Measurements from ENCODE around the gene RAET1E. TPM values are rescaled to one million over a fixed set of nuclear protein-coding genes. Genes with fewer than 3 reads are reported as not detected.

The RAET1E gene
- total and polyA plus RNA-seq, 2 experiments from 2014 or later, result not detected

- H3K27ac ChIP-seq (ENCODE audit: low read depth), result no peak overlapping the region
Observed at GRCh38 chr6:149905911-149906371, 8.0 kb upstream of the RAET1E start.

More at GRCh38 chr6:149905911-149906371, 8.0 kb upstream of the RAET1E start:
- Histone ChIP-seq H3K27me3 (ENCODE audit: insufficient read depth) (no peaks in the 10 kb centered on the region), H3F3A (replicated peaks; ENCODE audit: low read depth) (no peaks in the 10 kb centered on the region), H3K4me2 (no peak overlapping the region), H3K4me1 (ENCODE audit: insufficient read depth) (no peaks in the 10 kb centered on the region), H2AFZ (no peak overlapping the region), H3K4me3 (no peak overlapping the region), H3K36me3 (ENCODE audit: insufficient read depth) (no peaks in the 10 kb centered on the region; the same call in 1 of the 2 replicates), H3K9me2 (ENCODE audit: insufficient read depth) (no peaks in the 10 kb centered on the region), H4K20me1 (replicated peaks; ENCODE audit: insufficient read depth) (no peaks in the 10 kb centered on the region), H3K79me2 (replicated peaks; ENCODE audit: insufficient read depth) (no peaks in the 10 kb centered on the region)
- H3K27ac Mint-ChIP-seq, result no peak overlapping the region
- no peaks in the 10 kb centered on the region; the same call in 2 of the 3 replicates for H3K4me1 Mint-ChIP-seq
- H3K4me3 Mint-ChIP-seq, result no peak overlapping the region
- TF ChIP-seq, protein P1, sequence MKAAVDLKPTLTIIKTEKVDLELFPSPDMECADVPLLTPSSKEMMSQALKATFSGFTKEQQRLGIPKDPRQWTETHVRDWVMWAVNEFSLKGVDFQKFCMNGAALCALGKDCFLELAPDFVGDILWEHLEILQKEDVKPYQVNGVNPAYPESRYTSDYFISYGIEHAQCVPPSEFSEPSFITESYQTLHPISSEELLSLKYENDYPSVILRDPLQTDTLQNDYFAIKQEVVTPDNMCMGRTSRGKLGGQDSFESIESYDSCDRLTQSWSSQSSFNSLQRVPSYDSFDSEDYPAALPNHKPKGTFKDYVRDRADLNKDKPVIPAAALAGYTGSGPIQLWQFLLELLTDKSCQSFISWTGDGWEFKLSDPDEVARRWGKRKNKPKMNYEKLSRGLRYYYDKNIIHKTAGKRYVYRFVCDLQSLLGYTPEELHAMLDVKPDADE (IDR thresholded peaks at IDR 0.05), result no peak
- TF ChIP-seq, protein P2, sequence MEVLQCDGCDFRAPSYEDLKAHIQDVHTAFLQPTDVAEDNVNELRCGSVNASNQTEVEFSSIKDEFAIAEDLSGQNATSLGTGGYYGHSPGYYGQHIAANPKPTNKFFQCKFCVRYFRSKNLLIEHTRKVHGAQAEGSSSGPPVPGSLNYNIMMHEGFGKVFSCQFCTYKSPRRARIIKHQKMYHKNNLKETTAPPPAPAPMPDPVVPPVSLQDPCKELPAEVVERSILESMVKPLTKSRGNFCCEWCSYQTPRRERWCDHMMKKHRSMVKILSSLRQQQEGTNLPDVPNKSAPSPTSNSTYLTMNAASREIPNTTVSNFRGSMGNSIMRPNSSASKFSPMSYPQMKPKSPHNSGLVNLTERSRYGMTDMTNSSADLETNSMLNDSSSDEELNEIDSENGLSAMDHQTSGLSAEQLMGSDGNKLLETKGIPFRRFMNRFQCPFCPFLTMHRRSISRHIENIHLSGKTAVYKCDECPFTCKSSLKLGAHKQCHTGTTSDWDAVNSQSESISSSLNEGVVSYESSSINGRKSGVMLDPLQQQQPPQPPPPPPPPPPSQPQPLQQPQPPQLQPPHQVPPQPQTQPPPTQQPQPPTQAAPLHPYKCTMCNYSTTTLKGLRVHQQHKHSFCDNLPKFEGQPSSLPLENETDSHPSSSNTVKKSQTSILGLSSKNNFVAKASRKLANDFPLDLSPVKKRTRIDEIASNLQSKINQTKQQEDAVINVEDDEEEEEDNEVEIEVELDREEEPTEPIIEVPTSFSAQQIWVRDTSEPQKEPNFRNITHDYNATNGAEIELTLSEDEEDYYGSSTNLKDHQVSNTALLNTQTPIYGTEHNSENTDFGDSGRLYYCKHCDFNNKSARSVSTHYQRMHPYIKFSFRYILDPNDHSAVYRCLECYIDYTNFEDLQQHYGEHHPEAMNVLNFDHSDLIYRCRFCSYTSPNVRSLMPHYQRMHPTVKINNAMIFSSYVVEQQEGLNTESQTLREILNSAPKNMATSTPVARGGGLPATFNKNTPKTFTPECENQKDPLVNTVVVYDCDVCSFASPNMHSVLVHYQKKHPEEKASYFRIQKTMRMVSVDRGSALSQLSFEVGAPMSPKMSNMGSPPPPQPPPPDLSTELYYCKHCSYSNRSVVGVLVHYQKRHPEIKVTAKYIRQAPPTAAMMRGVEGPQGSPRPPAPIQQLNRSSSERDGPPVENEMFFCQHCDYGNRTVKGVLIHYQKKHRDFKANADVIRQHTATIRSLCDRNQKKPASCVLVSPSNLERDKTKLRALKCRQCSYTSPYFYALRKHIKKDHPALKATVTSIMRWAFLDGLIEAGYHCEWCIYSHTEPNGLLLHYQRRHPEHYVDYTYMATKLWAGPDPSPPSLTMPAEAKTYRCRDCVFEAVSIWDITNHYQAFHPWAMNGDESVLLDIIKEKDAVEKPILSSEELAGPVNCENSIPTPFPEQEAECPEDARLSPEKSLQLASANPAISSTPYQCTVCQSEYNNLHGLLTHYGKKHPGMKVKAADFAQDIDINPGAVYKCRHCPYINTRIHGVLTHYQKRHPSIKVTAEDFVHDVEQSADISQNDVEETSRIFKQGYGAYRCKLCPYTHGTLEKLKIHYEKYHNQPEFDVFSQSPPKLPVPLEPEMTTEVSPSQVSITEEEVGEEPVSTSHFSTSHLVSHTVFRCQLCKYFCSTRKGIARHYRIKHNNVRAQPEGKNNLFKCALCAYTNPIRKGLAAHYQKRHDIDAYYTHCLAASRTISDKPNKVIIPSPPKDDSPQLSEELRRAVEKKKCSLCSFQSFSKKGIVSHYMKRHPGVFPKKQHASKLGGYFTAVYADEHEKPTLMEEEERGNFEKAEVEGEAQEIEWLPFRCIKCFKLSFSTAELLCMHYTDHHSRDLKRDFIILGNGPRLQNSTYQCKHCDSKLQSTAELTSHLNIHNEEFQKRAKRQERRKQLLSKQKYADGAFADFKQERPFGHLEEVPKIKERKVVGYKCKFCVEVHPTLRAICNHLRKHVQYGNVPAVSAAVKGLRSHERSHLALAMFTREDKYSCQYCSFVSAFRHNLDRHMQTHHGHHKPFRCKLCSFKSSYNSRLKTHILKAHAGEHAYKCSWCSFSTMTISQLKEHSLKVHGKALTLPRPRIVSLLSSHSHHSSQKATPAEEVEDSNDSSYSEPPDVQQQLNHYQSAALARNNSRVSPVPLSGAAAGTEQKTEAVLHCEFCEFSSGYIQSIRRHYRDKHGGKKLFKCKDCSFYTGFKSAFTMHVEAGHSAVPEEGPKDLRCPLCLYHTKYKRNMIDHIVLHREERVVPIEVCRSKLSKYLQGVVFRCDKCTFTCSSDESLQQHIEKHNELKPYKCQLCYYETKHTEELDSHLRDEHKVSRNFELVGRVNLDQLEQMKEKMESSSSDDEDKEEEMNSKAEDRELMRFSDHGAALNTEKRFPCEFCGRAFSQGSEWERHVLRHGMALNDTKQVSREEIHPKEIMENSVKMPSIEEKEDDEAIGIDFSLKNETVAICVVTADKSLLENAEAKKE (CRISPR knock-in tag; IDR thresholded peaks at IDR 0.05), result no peak
- TF ChIP-seq ZNF114 (CRISPR knock-in tag; IDR thresholded peaks at IDR 0.05) (no peak), ZNF331 (CRISPR knock-in tag; IDR thresholded peaks at IDR 0.05; ENCODE audit: low read depth) (no peak), CREB1 (CRISPR knock-in tag; IDR thresholded peaks at IDR 0.05; ENCODE audit: low read depth) (no peak), EZH2 (IDR thresholded peaks at IDR 0.05; ENCODE audit: low read depth, unreplicated experiment) (no peak), NANOG (IDR thresholded peaks at IDR 0.05; ENCODE audit: borderline replicate concordance) (no peak), POLR2AphosphoS5 (IDR thresholded peaks at IDR 0.05; ENCODE audit: low read depth) (no peak), EZH2phosphoT487 (IDR thresholded peaks at IDR 0.05; ENCODE audit: unreplicated experiment) (no peak), CTCF (conservative IDR thresholded peaks at IDR 0.05; ENCODE audit: low read depth in 2 of 2) (no peak), STAT1 (IDR thresholded peaks at IDR 0.05; ENCODE audit: unreplicated experiment) (no peak), JUNB (IDR thresholded peaks at IDR 0.05; ENCODE audit: unreplicated experiment) (no peak)
- TF ChIP-seq, protein P3, sequence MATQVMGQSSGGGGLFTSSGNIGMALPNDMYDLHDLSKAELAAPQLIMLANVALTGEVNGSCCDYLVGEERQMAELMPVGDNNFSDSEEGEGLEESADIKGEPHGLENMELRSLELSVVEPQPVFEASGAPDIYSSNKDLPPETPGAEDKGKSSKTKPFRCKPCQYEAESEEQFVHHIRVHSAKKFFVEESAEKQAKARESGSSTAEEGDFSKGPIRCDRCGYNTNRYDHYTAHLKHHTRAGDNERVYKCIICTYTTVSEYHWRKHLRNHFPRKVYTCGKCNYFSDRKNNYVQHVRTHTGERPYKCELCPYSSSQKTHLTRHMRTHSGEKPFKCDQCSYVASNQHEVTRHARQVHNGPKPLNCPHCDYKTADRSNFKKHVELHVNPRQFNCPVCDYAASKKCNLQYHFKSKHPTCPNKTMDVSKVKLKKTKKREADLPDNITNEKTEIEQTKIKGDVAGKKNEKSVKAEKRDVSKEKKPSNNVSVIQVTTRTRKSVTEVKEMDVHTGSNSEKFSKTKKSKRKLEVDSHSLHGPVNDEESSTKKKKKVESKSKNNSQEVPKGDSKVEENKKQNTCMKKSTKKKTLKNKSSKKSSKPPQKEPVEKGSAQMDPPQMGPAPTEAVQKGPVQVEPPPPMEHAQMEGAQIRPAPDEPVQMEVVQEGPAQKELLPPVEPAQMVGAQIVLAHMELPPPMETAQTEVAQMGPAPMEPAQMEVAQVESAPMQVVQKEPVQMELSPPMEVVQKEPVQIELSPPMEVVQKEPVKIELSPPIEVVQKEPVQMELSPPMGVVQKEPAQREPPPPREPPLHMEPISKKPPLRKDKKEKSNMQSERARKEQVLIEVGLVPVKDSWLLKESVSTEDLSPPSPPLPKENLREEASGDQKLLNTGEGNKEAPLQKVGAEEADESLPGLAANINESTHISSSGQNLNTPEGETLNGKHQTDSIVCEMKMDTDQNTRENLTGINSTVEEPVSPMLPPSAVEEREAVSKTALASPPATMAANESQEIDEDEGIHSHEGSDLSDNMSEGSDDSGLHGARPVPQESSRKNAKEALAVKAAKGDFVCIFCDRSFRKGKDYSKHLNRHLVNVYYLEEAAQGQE (IDR thresholded peaks at IDR 0.05; ENCODE audit: unreplicated experiment), result no peak
- H3K9me3 Mint-ChIP-seq, result peaks cover 38% of the 10 kb centered on the region
- ATAC-seq, result no peak
- H3K27me3 Mint-ChIP-seq (ENCODE audit: insufficient read depth, low read depth, poor library complexity), result peaks cover 5% of the 10 kb centered on the region
- H3K36me3 Mint-ChIP-seq (ENCODE audit: low read depth), result peaks cover 14% of the 10 kb centered on the region
- no peak for DNase-seq (ENCODE audit: low spot score)
